GM18858 (cell line): ENCODE data around the gene MARCO.
A peak's percentile ranks its signal among the peaks of the same experiment; 100 is the strongest.

Experiments
- ATAC-seq: cut with Tn5 transposase; IDR thresholded peaks from one replicate; pipeline ENCODE4 v1.9.1; 2021; ENCODE audit not compliant: unreplicated experiment

MARCO gene

DNA sequence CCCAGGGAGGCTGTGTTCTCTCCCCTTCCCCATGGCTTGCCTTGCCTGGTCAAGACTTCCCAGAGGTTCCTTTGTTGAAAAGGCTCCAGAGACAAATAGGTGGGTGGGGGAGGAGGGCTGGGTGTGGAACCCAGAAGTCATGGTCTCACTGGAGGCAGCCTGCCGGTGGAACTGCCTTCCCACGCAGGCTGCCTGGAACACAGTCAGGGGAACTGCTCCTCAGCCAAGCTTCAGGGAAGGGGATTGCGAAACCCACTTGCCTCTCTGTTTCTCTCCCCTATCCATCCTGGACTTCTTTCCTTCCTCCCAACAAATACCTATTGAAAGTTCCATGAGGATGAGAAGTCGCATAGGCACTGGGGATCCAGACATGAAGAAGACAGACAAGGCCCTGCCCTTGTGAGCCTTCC, 31.6 kb downstream of the MARCO start:
- ATAC-seq = no peak

DNA sequence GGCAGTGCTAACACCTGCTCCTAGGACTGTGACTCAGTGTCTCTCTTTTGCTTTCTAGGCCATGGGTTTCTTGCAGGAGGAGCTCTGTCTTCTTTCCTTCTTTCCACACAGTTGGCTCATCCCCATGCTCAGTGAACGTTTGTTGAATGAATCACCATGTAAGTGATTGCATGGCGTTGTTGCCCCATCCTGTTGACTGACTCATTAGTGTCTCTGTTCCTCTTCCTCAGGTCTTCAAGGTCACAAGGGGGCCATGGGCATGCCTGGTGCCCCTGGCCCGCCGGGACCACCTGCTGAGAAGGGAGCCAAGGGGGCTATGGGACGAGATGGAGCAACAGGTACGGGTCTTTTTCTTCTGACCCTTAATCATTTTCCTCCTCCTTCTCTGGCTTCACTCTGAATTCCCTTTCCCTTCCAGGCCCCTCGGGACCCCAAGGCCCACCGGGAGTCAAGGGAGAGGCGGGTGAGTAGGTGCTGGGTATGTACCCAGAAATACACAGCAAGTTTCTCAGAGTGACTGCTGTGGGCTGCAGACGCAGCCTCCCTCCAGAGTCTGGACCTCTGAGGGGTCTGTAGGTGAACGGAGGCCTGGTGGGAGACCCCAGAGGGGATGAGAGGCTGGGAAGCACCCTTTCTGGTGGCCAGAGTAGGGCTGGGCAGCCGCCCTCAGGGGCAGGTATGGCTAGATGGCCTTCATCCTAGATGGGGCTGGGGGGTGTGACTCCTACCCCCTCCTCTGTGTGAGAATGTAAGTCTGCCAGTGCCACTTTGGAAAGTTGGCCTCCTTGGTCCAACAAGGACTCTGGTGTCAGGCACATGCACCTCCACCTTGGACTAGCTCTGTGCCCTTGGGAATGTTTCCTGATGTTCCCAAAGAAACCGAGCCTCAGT, 32.4 kb downstream of the MARCO start:
- no peak for ATAC-seq

DNA sequence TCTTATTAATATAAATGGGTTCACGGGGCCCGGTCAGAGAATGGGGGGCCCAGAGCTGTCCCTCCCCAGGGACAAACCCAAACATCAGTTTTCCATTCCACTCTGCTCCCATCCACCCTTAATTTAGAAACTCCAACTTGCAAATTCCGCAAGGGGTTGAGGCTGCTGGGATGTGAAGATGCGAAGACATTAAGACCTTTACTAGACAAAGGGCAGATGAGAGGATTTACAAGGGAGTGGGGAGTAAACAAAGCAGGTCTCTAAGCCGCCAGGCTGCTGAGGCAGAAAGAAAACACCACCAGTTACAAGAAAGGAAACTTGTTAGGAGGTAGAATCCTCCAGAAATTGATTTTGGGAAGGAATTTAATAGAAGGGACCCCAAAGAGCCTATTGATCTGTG, 33.1 kb downstream of the MARCO start:
- ATAC-seq = no peak

DNA sequence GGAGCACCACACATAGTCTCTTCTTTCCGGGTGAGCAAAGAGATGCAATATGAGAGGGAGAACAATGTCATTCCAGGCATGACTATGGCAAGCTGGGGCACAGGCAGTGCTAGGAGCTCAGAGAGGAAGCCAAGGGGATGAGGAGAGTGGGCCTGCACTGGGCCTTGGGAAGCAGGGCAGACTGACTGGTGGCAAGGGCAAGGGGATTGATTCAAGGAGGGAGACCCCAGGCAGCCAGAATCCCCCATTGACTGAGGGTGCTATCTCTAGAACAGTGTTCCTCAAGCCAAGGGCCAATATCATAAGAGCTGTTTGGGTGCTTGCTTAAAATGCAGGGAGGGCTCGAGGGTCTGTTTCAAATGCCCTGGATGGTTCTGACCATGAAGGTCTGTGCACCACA, 36.1 kb downstream of the MARCO start:
- no peak for ATAC-seq

DNA sequence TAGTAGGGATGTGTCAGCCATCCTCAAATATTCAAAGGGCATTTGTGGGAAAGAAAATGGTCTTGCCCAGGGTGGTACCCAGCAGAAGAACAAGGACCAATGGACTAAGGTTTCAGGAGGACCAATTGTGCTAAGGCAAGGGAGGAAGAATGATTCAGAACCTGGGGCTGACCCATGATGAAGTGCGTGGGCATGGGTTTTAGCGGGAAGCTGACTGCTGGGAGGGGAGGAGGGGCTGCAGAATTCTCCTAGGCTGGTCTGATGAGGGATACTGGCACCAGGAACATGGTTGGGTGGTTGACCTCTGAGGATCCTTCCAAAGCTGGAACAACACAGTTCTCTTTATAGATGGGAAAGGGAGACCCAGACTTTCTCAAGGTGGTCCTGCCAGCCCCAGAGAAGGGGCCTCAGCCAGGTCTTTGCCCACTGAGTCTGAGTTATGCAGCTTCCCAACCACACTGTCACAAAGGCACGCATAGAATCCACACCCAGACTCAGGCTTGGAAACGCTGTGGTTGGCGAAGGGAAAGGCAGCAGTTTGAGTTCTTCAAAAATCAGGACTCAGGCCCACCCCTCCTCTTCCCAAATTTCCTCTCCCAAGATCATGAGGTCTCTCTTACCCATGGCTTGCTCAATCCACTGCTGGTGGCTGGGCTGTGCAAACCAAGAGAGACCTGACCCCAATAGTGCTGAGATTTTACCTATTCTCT, 37.3 kb downstream of the MARCO start:
- no peak for ATAC-seq

DNA sequence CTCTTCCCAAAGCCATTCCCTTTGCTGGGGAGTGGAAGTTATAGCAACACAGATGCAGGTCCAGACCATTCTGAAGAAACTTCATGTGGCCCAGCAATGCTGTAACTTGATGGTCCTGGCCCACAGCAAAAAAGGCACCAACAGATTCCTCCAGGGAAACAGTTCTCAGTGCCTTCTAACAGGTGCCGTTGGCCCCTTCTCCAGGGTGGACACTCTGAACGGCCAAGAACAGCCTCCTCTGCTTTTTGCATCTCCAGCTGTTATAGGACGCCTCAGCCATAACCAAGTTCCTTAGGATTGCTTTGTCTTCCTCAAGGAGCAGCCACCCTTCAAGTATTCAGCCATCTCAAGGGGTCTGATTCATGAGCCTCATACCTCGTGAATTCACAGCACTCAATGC, 38.0 kb downstream of the MARCO start:
- ATAC-seq = no peak

DNA sequence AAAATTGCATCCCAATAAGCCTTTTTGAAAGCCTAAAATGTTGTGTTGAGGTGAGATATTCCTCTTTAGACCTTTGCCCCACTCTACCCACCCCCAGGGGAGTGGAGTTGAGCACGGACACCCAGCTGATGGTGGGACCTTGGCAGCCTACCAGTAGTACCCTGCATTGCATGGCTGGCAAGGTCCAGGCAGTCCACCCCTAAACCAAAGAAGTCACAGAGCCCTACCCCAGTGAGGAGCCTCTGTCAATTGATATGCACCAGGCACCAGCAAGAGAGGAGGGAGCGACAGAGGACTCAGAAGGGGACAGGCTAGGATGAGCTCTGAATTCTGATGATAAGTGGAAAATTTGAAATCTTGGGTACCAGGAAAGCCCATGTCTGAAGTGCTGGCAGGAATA, 38.6 kb downstream of the MARCO start:
- no peak for ATAC-seq

DNA sequence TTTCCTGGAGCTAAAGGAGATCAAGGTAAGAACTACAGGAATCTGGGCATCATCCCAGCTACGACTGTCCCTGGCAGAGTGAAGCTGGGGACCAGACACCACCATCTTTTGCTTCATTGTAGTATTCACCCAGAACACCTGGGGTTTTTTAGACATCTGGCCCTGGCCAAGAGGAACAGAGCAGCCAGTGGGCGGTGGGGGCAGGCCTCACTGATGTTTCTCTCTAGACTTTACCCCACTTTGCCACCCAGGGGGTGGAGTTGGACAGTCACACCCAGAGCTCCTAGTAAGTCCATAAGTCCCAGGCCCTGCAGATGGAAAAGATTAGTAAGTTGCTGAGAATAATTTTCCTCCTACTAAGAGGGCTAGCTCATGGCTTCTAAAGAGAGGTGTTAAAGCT, 39.6 kb downstream of the MARCO start:
- no peak for ATAC-seq

DNA sequence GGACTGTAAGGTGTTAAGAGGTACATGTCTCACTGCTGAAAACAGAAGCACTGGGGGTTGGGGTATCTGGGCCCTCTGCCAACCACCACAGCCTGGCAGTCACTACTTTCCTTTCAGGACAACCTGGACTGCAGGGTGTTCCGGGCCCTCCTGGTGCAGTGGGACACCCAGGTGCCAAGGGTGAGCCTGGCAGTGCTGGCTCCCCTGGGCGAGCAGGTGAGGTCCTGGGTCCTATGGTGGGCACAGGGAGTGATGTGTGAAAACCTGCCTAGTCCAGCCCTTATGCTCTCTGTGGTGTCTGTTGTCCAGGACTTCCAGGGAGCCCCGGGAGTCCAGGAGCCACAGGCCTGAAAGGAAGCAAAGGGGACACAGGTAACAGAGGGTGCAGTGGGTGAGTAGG, 40.0 kb downstream of the MARCO start:
- no peak for ATAC-seq

DNA sequence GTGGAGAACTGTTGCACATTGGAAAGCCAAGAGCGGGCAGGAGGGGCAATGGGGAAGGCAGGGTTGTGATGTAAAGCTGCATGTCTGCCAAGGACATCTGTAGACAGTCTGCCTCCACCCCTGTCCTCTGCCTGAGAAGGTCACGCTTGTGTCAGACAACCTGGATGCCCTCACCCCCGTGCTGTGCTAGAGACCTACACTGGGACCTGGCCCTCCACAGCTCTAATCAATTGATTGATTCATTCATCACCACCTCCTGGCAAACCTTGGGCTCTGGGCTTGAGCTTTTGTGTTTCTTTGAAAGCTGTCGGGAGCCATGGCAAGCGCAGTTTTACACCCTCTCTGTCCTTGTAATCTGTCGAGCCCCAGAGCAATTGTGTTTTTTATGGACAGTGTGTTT, 41.1 kb downstream of the MARCO start:
- no peak for ATAC-seq

DNA sequence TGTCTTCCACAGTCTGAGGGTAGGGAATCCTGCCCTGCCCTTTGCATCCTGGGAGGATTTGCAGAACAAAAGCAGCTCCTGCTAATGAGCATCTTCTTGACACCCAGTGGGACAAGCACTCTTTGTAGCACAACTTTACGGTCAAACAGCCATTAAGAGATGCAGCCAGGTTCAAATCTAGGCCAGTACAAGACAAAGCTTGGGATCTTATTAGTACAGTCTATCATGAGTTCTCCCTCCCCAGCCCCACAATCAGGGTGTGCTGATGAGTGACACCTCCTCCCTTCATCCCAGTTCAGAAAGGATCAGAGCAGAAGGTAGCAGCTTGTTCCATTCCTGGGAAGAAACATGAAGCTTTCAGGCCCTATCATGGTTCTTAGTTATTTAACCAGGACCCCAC, 41.9 kb downstream of the MARCO start:
- no peak for ATAC-seq

DNA sequence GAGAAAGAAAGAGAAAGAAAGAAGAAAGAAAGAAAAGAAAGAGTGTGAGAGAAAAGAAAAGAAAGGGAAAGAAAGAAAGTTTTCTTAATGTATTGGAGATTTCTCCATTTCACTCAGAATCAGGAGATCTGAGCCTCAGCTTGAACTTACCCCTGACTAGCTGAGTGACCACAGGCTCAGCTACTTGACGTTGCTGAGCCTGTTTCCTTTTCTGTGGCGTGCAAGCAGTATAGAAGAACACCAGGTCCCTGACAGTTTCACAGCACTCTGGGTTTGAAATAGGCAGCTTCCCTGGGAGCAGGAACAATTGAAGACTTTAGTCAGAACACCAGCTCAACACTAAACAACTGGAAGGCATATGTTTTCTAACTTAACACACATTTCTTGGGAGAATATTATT, 44.7 kb downstream of the MARCO start:
- ATAC-seq = peak; percentile 48

DNA sequence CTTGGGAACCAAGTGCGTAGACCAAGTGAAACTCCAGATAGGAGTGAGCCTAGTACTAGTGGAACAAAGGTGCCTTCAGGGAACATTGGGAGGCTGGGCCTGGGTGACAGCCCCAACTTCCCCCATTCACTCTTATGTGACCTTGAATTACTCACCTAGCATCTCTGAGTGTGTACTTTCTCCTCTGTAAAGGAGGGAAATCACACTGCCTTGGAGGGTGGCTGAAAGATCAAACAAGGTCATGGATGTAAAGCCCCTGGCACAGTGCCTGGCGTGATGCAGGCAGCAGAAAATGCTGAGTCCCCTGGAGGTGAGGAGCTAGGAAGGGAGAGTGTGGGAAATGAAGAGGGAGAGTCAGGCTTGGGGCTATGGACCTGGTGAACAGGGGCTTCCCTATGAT, 45.9 kb downstream of the MARCO start:
- no peak for ATAC-seq

DNA sequence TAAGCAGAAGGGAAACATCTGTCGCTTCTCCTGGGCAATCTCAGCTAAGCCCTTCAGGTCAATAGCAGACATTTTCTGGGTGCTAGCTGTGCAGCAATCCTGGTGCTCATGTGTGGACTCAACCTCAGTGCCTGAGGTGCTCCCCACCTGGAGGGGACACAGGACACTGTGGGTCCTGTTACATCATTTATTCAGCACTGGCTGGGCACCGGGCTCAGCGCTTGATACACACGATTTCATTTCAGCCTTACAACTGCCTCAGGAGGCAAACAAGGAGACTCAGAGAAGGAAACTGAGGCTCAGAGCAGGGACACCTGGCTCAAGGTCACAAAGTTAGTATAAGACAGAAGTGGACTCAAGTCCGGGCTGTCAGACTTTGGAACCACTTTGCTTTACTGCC, 46.7 kb downstream of the MARCO start:
- no peak for ATAC-seq

DNA sequence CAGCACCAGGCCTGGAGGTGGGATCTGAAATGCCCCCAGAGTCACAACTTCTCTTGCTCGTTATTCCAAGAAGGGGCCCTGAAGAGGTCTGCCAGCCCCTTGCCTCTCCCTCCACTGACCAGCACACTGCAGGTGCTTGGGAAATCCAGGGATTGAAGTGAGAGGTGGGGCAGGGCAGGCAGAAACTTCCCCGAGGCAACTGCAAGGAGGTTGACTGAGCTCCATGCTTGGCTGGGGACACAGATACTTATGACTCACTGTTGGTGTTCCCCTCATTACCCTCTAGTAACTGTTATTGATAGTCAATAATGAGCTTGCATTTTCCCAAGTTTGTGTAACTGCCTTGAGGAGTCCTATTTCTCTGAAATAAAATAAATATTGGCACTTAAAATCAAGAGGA, 47.5 kb downstream of the MARCO start:
- peak; percentile 64 for ATAC-seq

DNA sequence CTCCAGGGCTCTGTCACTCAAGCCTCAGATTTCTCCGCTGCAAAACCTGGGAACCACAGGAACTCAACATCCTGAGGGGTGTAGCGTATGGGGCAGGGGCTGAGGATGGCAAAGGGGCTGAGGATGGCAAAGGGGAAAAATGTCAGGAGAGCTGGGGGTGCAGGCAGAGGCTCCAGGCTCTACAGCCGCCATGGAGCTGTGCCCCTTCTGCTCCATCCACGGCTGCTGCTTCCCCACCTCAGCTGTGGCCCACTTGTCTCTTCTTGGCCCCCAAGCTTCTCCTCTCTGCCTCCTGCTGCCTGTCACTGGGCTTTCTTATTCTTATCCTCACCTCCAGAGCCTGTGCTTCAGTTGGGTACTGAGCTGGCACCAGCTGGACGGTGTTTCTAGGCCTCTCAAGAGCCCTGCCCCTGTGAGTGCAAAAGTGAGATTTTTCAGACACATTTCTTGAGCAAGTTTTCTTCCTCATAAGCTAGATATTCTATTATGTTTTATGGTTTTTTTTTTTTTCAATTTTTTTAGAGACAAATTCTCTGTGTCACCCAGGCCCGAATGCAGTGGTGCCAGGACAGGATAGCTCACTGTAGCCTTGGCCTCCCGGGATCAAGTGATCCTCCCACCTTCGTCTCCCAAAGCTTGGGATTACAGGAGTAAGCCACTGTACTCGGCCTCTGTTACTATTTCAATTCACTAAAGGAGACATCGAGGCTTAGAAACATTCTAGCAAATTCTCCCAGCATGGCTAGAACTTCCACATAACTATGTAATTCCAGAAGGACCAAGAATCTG, 49.0 kb downstream of the MARCO start:
- ATAC-seq = no peak

DNA sequence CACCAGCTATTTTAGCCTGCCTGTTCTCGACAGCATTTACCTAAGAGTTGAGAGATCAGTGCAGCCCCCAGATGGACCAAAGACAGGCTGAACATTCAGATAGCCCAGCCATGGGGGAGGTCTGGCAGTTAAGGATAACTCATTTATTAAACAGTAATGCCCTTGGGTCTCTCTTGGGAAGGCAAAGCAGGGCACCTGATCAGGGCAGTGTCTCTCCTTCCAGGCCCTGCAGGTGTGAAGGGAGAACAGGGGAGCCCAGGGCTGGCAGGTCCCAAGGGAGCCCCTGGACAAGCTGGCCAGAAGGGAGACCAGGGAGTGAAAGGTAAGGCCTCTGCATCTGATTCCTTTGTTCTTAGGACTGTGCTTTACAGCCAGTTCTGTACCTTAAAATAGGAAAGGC, 49.6 kb downstream of the MARCO start:
- no peak for ATAC-seq

DNA sequence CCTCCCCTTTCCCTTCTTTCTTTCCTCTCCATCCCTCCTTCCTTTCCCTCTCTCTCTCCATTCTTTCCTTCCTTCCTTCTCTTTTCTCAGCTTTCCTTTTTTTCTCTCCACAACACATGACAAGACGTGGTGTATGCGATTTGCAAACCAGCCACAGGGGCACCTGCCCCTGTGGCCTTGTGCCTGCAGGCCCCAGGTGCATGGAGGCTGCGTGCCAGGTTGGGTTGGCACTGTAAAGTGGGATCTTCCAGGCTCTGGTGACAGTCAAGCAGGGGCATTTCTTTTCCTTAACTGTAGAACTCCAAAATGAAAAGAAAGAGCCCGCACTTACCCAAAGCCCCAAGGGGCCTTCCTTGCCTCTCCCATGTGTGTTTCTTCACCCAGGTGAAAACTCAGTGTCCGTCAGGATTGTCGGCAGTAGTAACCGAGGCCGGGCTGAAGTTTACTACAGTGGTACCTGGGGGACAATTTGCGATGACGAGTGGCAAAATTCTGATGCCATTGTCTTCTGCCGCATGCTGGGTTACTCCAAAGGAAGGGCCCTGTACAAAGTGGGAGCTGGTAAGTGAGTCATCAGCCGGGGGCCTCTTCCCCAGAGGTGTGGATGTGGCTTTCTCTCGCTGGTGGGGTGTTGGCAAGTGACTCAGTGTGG, 50.9 kb downstream of the MARCO start:
- no peak for ATAC-seq

DNA sequence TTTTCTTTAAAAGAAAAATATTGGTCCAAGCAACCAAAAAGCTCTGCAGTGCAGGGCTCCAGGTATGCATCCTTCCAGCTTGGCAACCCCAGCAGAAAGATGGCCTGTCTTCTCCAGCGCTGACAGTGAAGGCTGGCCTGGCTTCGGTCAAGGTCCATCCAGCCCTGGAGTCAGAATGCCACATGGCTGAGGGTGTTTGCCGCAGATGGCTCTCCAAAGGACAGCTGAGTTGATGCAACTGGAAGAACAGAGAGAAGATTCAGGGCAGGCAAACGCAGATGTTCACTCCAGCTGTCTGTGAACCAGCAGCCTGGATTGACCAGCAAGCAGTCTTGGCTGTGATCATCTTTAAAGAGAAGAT, 51.4 kb downstream of the MARCO start:
- no peak for ATAC-seq

DNA sequence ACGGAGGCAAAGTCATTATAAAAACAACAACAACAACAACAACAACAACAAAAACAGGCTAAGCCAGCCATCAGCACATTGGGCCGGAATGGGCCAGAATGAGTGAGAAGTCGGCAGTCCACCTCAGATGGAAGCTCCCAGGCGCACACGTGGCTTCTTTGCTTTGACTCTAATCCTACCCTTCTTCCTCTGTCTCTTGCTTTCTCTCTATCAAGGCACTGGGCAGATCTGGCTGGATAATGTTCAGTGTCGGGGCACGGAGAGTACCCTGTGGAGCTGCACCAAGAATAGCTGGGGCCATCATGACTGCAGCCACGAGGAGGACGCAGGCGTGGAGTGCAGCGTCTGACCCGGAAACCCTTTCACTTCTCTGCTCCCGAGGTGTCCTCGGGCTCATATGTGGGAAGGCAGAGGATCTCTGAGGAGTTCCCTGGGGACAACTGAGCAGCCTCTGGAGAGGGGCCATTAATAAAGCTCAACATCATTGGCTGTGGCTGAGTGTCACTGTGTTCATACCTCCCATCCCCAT, 52.2 kb downstream of the MARCO start:
- no peak for ATAC-seq

DNA sequence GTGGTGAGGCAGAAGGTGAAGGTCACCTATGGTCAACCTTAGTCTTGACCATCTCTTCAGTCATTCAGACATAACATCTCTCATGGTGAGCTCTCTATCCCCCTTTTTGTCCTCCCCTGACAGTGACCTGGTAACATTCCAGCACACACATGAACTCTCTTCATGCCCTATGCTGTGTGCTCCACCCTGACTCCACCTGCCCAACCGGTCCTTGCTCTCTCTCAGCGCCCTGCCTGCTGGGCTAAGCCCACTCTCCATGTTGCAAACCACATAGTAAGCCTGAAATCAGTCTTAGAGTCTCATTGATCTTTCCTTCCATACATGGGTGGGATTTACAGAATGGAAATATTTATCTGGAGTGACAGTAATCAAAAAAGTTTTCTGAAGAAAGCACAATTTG, 52.8 kb downstream of the MARCO start:
- no peak for ATAC-seq
